ENCODE data around the gene MMP25. TPM values are rescaled to one million over a fixed set of nuclear protein-coding genes. Genes with fewer than 3 reads are reported as not detected.
A peak's percentile ranks its signal among the peaks of the same experiment; 100 is the strongest.

The MMP25 gene
- total RNA-seq, 1 experiment from 2014 or later, result 49.0 TPM

- TF ChIP-seq E2F1 (CRISPR knock-in tag; IDR thresholded peaks at IDR 0.05) (no peak), NFYB (CRISPR knock-in tag; conservative IDR thresholded peaks at IDR 0.05; ENCODE audit: low read depth) (no peak), NR2C2 (CRISPR knock-in tag; IDR thresholded peaks at IDR 0.05) (no peak), GTF2I (CRISPR knock-in tag; conservative IDR thresholded peaks at IDR 0.05) (no peak), NFATC4 (CRISPR knock-in tag; IDR thresholded peaks at IDR 0.05) (peak; percentile 75; the same call in 1 of the 2 replicates), KAT7 (CRISPR knock-in tag; IDR thresholded peaks at IDR 0.05; ENCODE audit: borderline replicate concordance) (peak; percentile 52; the same call in 1 of the 2 replicates), FOXP4 (CRISPR knock-in tag; IDR thresholded peaks at IDR 0.05) (no peak), NR3C1 (CRISPR knock-in tag; conservative IDR thresholded peaks at IDR 0.05; ENCODE audit: low read depth) (no peak), FOXK1 (CRISPR knock-in tag; IDR thresholded peaks at IDR 0.05) (no peak), ATF2 (CRISPR knock-in tag; IDR thresholded peaks at IDR 0.05; ENCODE audit: borderline replicate concordance, low read depth) (no peak), MXD4 (CRISPR knock-in tag; IDR thresholded peaks at IDR 0.05; ENCODE audit: borderline replicate concordance) (no peak), GABPB1 (CRISPR knock-in tag; IDR thresholded peaks at IDR 0.05) (no peak), ZNF138 (CRISPR knock-in tag; conservative IDR thresholded peaks at IDR 0.05) (no peak)
- TF ChIP-seq, protein P1, sequence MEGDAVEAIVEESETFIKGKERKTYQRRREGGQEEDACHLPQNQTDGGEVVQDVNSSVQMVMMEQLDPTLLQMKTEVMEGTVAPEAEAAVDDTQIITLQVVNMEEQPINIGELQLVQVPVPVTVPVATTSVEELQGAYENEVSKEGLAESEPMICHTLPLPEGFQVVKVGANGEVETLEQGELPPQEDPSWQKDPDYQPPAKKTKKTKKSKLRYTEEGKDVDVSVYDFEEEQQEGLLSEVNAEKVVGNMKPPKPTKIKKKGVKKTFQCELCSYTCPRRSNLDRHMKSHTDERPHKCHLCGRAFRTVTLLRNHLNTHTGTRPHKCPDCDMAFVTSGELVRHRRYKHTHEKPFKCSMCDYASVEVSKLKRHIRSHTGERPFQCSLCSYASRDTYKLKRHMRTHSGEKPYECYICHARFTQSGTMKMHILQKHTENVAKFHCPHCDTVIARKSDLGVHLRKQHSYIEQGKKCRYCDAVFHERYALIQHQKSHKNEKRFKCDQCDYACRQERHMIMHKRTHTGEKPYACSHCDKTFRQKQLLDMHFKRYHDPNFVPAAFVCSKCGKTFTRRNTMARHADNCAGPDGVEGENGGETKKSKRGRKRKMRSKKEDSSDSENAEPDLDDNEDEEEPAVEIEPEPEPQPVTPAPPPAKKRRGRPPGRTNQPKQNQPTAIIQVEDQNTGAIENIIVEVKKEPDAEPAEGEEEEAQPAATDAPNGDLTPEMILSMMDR (IDR thresholded peaks at IDR 0.05), result no peak
- TF ChIP-seq, protein P2, sequence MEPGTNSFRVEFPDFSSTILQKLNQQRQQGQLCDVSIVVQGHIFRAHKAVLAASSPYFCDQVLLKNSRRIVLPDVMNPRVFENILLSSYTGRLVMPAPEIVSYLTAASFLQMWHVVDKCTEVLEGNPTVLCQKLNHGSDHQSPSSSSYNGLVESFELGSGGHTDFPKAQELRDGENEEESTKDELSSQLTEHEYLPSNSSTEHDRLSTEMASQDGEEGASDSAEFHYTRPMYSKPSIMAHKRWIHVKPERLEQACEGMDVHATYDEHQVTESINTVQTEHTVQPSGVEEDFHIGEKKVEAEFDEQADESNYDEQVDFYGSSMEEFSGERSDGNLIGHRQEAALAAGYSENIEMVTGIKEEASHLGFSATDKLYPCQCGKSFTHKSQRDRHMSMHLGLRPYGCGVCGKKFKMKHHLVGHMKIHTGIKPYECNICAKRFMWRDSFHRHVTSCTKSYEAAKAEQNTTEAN (CRISPR knock-in tag; IDR thresholded peaks at IDR 0.05), result peak; percentile 69
- TF ChIP-seq, protein P3, sequence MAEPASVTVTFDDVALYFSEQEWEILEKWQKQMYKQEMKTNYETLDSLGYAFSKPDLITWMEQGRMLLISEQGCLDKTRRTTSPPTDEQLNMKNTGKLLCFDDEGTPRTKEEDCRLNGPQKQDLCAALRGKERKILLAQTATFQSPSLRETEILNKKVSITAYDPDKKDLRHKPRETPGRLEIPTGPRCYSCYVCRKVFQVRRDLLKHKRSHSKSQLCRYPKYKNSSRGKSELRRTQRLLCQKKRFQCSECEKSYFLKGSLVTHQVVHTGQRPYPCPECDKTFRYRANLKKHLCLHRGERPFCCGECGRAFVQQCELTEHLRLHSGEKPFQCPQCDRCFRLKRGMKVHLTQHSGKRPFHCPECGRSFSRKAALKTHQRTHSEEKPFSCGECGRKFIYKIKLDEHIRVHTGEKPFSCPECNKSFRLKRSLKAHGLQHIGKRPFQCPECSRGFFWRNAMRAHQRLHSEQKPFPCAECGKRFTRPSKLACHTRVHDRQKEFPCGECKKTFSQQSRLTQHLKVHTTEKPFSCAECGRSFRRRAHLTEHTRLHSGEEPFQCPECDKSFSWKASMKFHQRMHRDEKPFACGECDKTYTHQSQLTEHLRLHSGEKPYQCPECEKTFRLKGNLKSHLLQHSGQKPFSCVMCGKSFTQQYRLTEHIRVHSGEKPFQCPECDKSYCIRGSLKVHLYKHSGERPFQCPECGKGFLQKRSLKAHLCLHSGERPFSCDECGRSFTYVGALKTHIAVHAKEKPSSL (CRISPR knock-in tag; conservative IDR thresholded peaks at IDR 0.05), result no peak
- TF ChIP-seq, protein P4, sequence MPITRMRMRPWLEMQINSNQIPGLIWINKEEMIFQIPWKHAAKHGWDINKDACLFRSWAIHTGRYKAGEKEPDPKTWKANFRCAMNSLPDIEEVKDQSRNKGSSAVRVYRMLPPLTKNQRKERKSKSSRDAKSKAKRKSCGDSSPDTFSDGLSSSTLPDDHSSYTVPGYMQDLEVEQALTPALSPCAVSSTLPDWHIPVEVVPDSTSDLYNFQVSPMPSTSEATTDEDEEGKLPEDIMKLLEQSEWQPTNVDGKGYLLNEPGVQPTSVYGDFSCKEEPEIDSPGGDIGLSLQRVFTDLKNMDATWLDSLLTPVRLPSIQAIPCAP (CRISPR knock-in tag; IDR thresholded peaks at IDR 0.05), result no peak
- TF ChIP-seq, protein P5, sequence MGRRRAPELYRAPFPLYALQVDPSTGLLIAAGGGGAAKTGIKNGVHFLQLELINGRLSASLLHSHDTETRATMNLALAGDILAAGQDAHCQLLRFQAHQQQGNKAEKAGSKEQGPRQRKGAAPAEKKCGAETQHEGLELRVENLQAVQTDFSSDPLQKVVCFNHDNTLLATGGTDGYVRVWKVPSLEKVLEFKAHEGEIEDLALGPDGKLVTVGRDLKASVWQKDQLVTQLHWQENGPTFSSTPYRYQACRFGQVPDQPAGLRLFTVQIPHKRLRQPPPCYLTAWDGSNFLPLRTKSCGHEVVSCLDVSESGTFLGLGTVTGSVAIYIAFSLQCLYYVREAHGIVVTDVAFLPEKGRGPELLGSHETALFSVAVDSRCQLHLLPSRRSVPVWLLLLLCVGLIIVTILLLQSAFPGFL (CRISPR knock-in tag; IDR thresholded peaks at IDR 0.05; ENCODE audit: borderline replicate concordance), result no peak
- TF ChIP-seq, protein P6, sequence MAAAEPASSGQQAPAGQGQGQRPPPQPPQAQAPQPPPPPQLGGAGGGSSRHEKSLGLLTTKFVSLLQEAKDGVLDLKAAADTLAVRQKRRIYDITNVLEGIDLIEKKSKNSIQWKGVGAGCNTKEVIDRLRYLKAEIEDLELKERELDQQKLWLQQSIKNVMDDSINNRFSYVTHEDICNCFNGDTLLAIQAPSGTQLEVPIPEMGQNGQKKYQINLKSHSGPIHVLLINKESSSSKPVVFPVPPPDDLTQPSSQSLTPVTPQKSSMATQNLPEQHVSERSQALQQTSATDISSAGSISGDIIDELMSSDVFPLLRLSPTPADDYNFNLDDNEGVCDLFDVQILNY (CRISPR knock-in tag; IDR thresholded peaks at IDR 0.05), result 0 out of 2 replicates have a peak, but pooled peaks have one; percentile 65
Measured at GRCh38 chr16:3021449-3022207, 24.7 kb upstream of the MMP25 start (continued).

Data from WTC11 (cell line).